Measurements from ENCODE around the gene CAMTA1.
A peak's percentile ranks its signal among the peaks of the same experiment; 100 is the strongest.

The CAMTA1 gene

DNA sequence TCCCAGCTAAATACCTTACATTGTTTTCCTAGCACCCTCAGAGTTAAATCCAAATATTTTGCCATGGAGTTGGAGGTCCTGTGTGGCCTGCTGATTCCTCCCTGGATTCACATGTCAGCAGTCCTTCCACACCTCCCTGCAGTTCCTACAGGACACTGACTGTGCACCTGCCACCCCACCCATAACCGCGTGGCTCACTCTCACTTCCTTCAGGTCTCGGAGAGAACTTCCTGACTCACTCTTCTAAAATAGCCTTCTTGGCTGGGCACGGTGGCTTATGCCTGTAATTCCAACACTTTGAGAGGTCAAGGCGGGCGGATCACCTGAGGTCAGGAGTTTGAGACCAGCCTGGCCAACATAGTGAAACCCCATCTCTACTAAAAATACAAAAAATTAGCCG lies 8.4 kb upstream of the CAMTA1 start:
- Histone ChIP-seq H3K4me3 (no peak overlapping the region), H4K20me1 (no peaks in the 10 kb centered on the region), H3K36me3 (no peaks in the 10 kb centered on the region; a peak in 1 of 22 replicates), H3K27ac (no peak overlapping the region), H3K9ac (no peak overlapping the region), H3K4me1 (peaks cover 1 to 18% (median 13%) of the 10 kb centered on the region in 10 experiments; a peak in 19 of 20 replicates), H3K4me2 (peak overlapping the region; percentile 14 to 51 (median 28); a peak in 10 of 22 replicates), H3K27me3 (no peaks in the 10 kb centered on the region), H3K9me3 (replicated peaks in 1 of 11) (peaks cover 8 to 16% (median 12%) of the 10 kb centered on the region in 11 experiments; a peak in 20 of 22 replicates)
- no peak for TF ChIP-seq Cebpa-rat (IDR thresholded peaks at IDR 0.05)

DNA sequence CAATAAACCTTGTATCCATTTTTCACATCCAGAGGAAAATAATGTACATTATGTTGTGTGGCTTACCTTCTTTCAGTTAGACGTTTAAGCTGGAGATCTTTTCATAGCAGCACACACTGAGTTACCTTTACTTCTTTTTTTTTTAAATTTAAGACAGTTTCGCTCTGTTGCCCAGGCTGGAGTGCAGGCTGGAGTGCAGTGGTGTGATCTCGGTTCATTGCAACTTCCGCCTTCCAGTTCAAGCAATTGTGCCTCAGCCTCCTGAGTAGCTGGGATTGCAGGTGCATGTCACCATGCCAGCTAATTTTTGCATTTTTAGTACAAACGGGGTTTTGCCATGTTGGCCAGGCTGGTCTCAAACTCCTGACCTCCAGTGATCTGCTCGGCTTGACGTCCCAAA lies 7.4 kb upstream of the CAMTA1 start:
- no peak overlapping the region for H3K27ac ChIP-seq
- no peaks in the 10 kb centered on the region; a peak in 1 of 22 replicates for H3K36me3 ChIP-seq
- no peak for TF ChIP-seq Cebpa-rat (IDR thresholded peaks at IDR 0.05)
- no peaks in the 10 kb centered on the region for H4K20me1 ChIP-seq
- no peak overlapping the region; a peak in 3 of 22 replicates for H3K4me2 ChIP-seq
- H3K4me1 ChIP-seq, result peaks cover 10 to 25% (median 20%) of the 10 kb centered on the region in 10 experiments; a peak in 19 of 20 replicates
- H3K27me3 ChIP-seq, result no peaks in the 10 kb centered on the region
- no peak overlapping the region for H3K9ac ChIP-seq
- H3K9me3 ChIP-seq (replicated peaks in 1 of 11), result peaks cover 8 to 16% (median 12%) of the 10 kb centered on the region in 11 experiments; a peak in 20 of 22 replicates
- no peak overlapping the region for H3K4me3 ChIP-seq

DNA sequence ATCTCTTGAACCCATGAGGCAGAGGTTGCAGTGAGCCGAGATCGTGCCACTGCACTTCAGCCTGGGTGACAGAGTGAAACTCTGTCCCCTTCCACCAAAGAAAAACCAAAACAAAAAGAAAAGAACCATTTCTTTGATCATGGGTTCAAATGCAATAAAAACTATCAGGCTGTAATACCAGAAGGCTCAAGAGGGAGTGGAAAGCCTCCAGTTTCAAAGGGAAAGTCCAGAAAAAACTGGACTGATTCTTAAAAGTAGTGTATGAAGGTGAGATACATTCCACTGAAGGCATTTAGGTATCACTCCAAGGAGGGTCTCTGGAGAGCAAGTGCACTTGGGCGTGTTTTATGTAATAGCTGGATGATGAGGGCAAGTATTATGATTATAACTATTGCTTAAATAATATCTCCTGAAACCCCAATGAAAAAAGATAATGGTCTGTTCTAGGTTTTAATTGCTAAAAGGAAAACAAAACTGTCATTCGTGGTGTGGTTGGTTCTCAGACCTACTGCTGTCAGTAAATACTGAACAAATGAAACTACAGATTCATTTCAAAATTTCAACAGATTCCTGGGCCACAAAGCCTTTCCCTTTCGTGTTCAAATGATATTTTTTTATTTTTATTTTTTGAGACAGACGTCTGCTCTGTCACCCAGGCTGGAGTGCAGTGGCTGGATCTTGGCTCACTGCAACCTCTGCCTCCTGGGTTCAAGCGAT lies 6.0 kb upstream of the CAMTA1 start:
- TF ChIP-seq Cebpa-rat (IDR thresholded peaks at IDR 0.05), result no peak
- no peak overlapping the region for H3K9ac ChIP-seq
- no peaks in the 10 kb centered on the region for H3K27me3 ChIP-seq
- H3K36me3 ChIP-seq, result no peaks in the 10 kb centered on the region; a peak in 1 of 22 replicates
- H3K4me1 ChIP-seq, result peaks cover 21 to 36% (median 31%) of the 10 kb centered on the region in 10 experiments
- peaks cover 8 to 16% (median 12%) of the 10 kb centered on the region in 11 experiments; a peak in 20 of 22 replicates for H3K9me3 ChIP-seq (replicated peaks in 1 of 11)
- H3K4me2 ChIP-seq, result no peak overlapping the region
- no peak overlapping the region for H3K4me3 ChIP-seq
- no peaks in the 10 kb centered on the region for H4K20me1 ChIP-seq
- H3K27ac ChIP-seq, result no peak overlapping the region

DNA sequence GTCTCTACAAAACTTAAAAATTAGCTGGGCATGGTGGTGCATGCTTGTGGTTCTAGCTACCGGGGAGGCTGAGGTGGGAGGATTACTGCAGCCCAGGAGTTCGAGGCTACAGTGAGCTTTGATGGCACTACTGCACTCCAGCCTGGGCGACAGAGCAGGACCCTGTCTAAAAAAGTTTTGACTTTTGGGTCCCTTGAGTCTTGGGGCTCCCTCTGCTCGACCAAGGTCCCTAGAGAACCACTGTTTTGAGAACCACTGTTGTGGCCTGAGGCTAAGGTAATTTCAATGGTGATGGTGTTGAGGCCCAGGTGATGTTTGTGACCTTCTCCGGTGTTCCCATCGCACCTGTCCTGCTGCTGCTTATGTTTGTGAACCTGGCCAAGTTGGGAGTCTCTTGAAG lies 3.1 kb upstream of the CAMTA1 start:
- 0 out of 22 replicates have a peak, but pooled peaks cover 0 to 6% (median 0%) of the 10 kb centered on the region in 11 experiments for H3K9me3 ChIP-seq (replicated peaks in 1 of 11)
- peaks cover 0 to 5% (median 0%) of the 10 kb centered on the region in 11 experiments; a peak in 2 of 22 replicates for H3K36me3 ChIP-seq
- no peak overlapping the region for H3K27ac ChIP-seq
- no peak overlapping the region for H3K4me3 ChIP-seq
- H4K20me1 ChIP-seq, result peaks cover 13 to 15% (median 14%) of the 10 kb centered on the region in 11 experiments; a peak in 21 of 22 replicates
- peaks cover 28 to 41% (median 36%) of the 10 kb centered on the region in 10 experiments for H3K4me1 ChIP-seq
- no peak for TF ChIP-seq Cebpa-rat (IDR thresholded peaks at IDR 0.05)
- peak overlapping the region in 8 of 11 experiments; percentile 14 to 86 (median 82); a peak in 11 of 22 replicates for H3K4me2 ChIP-seq
- H3K27me3 ChIP-seq, result no peaks in the 10 kb centered on the region
- no peak overlapping the region for H3K9ac ChIP-seq

DNA sequence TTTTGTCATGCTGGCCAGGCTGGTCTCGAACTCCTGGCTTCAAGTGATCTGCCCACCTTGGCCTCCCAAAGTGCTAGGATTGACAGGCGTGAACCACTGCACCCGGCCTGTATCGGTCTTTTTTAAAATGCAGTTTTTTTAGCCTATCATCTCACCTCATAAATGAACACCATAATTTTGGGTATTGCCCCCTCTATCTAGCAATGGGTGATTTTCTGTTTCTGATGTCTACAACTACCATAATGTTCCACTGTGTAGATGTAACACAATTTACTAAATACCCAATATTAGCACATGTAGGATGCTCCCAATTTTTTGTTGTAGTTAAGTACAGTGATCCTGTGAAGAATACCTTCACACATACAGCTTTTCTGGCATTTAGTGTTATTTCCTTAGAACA lies 2.0 kb upstream of the CAMTA1 start:
- no peak for TF ChIP-seq Cebpa-rat (IDR thresholded peaks at IDR 0.05)
- Histone ChIP-seq H3K9ac (peak overlapping the region in 10 of 11 experiments; percentile 86 to 99 (median 96); a peak in 17 of 22 replicates), H4K20me1 (peaks cover 16 to 25% (median 23%) of the 10 kb centered on the region in 11 experiments; a peak in 21 of 22 replicates), H3K4me1 (peaks cover 26 to 42% (median 38%) of the 10 kb centered on the region in 10 experiments), H3K4me2 (peak overlapping the region; percentile 80 to 90 (median 84)), H3K27me3 (no peaks in the 10 kb centered on the region), H3K27ac (peak overlapping the region in 6 of 11 experiments; percentile 93 to 99 (median 97); a peak in 8 of 22 replicates), H3K4me3 (peak overlapping the region; percentile 76 to 94 (median 80); a peak in 17 of 20 replicates), H3K9me3 (replicated peaks in 1 of 11) (0 out of 22 replicates have a peak, but pooled peaks cover 0 to 12% (median 0%) of the 10 kb centered on the region in 11 experiments), H3K36me3 (peaks cover 0 to 11% (median 3%) of the 10 kb centered on the region in 11 experiments; a peak in 8 of 22 replicates)

DNA sequence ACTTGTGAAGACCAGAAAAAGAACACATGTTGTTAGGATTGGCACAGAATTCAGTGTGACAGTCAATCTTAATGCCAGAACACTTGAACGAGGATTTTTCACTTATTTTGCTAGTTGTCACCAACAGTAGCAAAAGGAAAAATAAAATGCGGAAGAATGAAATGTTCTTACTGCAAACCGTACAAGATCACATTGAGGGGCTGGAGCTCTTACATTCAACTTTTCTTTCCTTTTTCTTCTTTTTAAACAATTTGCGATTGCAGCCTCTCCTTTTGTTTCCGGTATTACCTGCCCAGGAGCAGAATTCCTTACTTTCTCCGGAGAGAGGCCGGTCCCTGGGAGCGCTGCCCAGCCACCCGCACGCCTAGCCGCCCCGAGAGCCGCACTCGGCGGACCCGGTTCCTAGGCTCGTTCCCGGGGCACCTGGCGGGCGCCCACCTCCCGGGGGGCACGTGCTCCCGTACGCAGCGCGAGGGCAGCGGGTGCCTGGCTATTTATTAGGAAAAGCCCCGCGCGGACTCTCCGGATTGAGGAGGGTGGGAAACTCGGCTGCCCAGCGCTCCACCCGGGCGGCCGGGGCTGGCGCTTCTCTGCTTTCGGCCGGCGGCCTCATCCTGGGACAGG lies 1.2 kb upstream of the CAMTA1 start:
- peak overlapping the region; percentile 76 to 94 (median 80) for H3K4me3 ChIP-seq
- H3K4me1 ChIP-seq, result peaks cover 34 to 50% (median 46%) of the 10 kb centered on the region in 10 experiments
- H3K36me3 ChIP-seq, result peaks cover 0 to 11% (median 3%) of the 10 kb centered on the region in 11 experiments; a peak in 8 of 22 replicates
- peak overlapping the region; percentile 80 to 90 (median 84) for H3K4me2 ChIP-seq
- H3K27ac ChIP-seq, result peak overlapping the region; percentile 87 to 99 (median 96)
- peak overlapping the region; percentile 86 to 99 (median 95) for H3K9ac ChIP-seq
- 0 out of 22 replicates have a peak, but pooled peaks cover 0 to 12% (median 0%) of the 10 kb centered on the region in 11 experiments for H3K9me3 ChIP-seq (replicated peaks in 1 of 11)
- no peaks in the 10 kb centered on the region for H3K27me3 ChIP-seq
- H4K20me1 ChIP-seq, result peaks cover 25 to 34% (median 31%) of the 10 kb centered on the region in 11 experiments; a peak in 21 of 22 replicates
- no peak for TF ChIP-seq Cebpa-rat (IDR thresholded peaks at IDR 0.05)

DNA sequence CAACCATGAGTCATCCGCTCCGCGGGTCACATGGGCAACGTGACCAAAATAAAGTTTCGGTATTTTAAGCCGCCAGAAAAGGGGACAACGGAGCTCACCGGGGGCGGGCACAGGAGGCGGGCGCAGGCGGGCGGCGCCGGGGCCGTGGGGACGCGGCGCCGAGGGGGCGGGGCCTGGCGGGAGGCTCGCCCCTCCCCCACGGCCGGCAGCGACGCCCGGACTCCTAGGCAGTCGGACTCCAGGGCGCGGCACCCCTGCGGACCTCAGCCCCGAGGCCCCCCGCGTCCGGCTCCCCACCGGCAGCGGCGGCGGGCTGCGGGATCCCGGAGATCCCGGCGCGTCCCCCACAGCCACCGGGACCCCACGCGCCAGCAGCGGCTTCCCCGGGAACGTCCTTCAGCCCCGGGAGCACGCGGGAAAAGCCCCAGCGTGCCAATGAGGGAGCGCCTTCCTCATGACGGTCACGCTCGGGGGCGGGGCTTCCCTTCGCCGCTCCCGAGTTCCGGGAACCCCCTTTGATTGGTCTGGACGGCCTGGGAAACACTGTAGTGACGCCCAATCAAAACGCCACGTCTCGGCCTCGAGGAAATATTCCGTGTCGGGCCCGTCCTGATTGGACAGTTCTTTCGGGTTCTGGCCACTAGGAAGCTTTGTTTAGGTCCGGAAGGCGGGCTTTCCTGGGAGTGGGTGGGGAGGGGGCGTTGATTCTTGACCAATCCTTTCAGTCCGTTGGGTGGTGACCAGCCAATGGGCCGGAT lies 515 bp upstream of the CAMTA1 start:
- Histone ChIP-seq H3K27me3 (no peaks in the 10 kb centered on the region), H3K4me3 (peak overlapping the region; percentile 76 to 94 (median 92)), H3K4me1 (peaks cover 41 to 57% (median 53%) of the 10 kb centered on the region in 10 experiments), H3K9ac (peak overlapping the region; percentile 86 to 99 (median 95)), H3K9me3 (replicated peaks in 1 of 11) (0 out of 22 replicates have a peak, but pooled peaks cover 0 to 12% (median 0%) of the 10 kb centered on the region in 11 experiments), H3K27ac (peak overlapping the region; percentile 87 to 99 (median 96)), H3K4me2 (peak overlapping the region in 10 of 11 experiments; percentile 80 to 90 (median 84); a peak in 19 of 22 replicates), H3K36me3 (peaks cover 0 to 11% (median 3%) of the 10 kb centered on the region in 11 experiments; a peak in 8 of 22 replicates), H4K20me1 (peaks cover 32 to 40% (median 38%) of the 10 kb centered on the region in 11 experiments; a peak in 21 of 22 replicates)
- no peak for TF ChIP-seq Cebpa-rat (IDR thresholded peaks at IDR 0.05)

Data from BLaER1 treated with 17β-estradiol and CSF1 and Interleukin-3, amounts not matched to agents 10 nM and 100 nM (cell line).